ENCODE results near the gene APOF.
"Not testable (repeated sequence)": the region's sequence is repeated elsewhere in the genome, so short reads cannot be mapped to it uniquely, and the experiment has no call there.

The APOF gene

GRCh38 chr12:56373515-56373914 lies 10.9 kb upstream of the APOF start:
- no peak for DNase-seq (ENCODE audit: low read depth in 2 of 2)

DNA sequence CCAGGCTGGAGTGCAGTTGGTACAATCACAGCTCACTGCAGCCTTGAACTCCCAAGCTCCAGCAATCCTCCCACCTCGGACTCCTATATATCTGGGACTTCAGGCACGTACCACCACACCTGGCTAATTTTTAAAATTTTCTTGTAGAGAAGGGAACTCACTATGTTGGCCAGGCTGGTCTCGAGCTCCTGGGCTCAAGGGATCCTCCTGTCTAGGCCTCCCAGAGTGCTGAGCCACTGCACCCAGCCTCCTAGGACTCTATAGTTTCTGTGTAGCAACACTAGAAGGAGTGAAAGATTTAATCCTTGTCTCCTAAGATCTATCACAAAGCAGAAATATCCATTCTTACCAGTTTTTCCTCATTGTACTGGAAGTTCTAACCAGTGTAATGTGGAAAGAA lies 4.3 kb upstream of the APOF start:
- no peak for DNase-seq (ENCODE audit: low read depth in 2 of 2)

DNA sequence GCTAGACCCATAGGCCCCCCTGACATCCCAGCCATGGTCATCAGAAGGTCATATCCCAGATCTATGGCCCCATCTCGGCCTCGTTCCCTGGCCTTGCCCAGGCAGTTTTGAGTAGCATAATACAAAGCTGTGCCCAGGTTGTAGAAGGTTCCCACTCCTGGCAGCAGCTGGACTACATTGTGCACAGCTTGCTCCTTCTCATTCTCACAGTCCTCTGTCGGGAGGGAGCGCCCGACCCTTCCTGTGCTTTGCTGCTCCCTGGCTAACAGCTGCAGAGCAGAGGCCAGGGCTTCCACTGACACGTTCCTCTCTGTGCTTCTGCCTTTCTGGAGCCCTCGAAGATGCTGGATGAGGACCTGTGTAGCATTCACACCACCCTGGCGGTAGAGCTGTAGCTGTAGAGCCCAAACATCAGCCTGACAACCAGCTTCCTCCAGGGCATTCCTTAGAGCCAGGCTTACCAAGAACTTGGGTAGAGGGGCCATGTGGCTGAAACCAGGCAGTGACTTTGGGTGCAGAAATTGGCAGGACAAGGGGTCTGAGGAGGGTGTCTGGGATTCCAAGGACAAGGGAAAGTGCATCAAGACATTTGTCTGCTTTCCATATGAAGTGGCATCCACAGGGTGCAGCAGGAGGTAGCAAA lies 1.0 kb downstream of the APOF start:
- no peak for DNase-seq (ENCODE audit: low read depth in 2 of 2)

GRCh38 chr12:56359851-56360767 lies 2.5 kb downstream of the APOF start, which contains the start of gene STAT2:
STAT2 (minus strand) TSS chr12:56360107; CDS start chr12:56356571, 3,536 bp downstream.
- peak; percentile 97 to 98 for DNase-seq (ENCODE audit: low read depth in 2 of 2)

GRCh38 chr12:56358836-56359532 lies 3.7 kb downstream of the APOF start:
- DNase-seq (ENCODE audit: low read depth in 2 of 2) = no peak

DNA sequence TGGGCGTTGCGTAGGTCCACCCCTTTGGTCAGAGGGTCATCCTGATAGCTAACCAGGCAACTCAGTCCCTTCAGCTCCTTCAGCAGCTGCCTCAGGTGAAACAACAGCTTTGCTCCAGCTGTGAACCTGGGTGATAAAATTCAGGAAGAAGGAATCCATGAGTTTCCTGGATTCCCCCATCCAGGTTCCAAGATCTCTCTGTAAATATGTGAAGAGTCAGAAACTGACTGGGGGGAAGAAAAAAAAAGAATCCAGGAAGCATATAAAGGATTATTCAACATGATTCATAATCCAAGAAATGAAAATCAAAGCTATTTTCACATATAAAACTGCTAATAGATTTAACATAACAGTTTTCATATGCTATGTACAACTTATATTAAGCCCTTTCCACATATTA lies 11.3 kb downstream of the APOF start:
- DNase-seq (ENCODE audit: low read depth in 2 of 2) = no peak

DNA sequence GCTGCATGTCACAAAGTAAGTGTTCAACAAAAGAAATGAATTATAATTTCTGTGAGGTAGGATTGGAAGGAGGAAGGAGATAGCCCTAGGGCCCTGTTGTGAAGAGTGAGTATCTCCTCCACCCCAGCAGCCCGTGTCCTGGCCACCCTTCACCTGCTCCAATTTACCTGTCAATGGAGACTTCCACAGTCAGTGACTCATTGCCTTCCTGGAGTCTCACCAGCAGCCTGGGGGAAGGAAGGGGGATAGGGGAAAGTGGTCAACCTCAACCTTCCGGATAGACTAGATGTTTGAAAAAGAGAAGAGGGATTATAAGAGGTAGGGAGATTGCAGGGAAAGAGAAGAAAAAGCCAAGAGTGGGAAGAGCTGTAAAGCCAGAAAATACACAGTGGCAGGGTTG lies 12.0 kb downstream of the APOF start:
- DNase-seq (ENCODE audit: low read depth in 2 of 2) = no peak

- DNase-seq (ENCODE audit: low read depth in 2 of 2) = no peak
Measured at GRCh38 chr12:56348776-56349175, 13.9 kb downstream of the APOF start.

DNA sequence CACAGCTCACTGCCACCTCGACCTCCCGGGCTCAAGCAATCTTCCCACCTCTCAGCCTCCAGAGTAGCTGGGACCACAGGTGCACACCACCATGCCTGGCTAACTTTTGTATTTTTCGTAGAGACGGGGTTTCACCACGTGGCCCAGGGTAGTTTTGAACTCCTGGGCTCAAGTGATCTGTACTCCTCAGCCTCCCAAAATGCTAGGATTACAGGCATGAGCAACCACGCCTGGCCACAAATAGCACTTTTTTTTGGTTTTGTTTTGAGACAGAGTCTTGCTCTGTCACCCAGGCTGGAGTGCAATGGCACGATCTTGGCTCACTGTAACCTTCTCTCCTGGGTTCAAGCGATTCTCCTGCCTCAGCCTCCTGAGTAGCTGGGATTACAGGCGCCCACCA lies 15.4 kb downstream of the APOF start:
- not testable (repeated sequence) for DNase-seq (ENCODE audit: low read depth in 2 of 2)

DNA sequence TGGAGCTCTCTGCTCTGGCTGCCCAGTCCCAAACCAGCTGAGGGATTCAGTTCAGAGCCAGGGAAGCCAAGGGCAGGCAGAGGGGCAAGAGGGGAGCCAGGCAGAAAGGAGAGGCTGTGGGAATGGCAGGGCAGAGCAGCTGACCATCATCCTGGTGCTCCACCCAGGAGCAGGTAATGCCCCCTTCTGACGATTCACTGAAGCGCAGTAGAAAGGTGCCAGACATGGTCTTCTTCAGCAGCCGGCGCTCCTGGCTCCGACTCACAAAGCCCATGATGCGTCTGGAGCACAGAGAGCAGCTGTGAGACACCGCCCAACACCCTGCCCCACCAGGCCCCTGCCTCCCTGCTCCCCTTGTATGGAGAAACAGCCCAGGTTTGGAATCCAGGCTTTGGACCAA lies 16.0 kb downstream of the APOF start:
- no peak for DNase-seq (ENCODE audit: low read depth in 2 of 2)

DNA sequence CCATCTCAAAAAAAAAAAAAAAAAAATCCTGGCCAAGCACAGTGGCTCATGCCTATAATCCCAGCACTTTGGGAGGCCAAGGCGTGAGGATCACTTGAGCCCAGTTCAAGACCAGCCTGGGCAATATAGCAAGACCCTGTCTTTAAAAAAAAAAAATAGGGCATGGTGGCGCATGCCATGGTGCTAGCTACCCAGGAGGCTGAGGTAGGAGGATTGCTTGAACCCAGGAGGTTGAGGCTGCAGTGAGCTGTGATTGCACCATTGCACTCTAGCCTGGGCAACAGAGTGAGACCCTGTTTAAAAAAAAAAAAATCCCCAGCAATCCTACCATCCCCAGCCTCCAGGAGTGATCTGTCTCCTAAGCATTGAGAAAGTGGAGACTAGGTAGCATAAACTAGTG lies 20.4 kb downstream of the APOF start:
- DNase-seq (ENCODE audit: low read depth in 2 of 2) = not testable (repeated sequence)

GRCh38 chr12:56341616-56342015 lies 21.0 kb downstream of the APOF start:
- DNase-seq (ENCODE audit: low read depth in 2 of 2) = no peak

- no peak for DNase-seq (ENCODE audit: low read depth in 2 of 2)
Measured at GRCh38 chr12:56339158-56339422, 23.6 kb downstream of the APOF start.

DNA sequence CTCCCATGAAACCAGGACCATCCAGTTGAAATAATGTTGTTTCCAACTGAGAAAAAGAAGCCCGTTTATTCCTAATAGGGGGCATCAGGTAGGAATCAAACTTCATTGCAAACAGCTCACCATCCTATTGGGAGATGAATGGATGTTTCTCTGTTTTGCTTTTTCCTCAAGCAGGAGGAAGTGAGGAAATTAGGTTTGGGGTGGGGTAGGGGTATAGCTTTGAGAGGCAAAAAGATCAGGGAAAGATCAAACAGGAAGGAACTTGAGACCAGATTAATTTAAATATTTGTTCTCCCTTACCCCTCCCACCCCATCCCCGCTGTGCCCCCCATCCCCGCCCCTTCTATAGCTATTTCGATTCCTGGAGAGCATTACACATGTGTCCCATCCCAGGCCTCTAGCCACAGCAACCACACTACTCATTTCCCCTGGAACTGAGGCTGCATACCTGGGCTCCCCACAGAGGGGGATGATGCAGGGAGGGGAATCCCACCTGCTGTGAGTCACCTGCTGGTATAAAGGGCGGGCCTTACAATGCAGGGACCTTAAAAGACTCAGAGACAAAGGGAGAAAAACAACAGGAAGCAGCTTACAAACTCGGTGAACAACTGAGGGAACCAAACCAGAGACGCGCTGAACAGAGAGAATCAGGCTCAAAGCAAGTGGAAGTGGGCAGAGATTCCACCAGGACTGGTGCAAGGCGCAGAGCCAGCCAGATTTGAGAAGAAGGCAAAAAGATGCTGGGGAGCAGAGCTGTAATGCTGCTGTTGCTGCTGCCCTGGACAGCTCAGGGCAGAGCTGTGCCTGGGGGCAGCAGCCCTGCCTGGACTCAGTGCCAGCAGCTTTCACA lies 24.1 kb downstream of the APOF start, which contains the start of gene IL23A:
TSS of gene IL23A (plus strand) at position 577 of the 850 bp plus-strand sequence. CDS start at position 738, 161 bp downstream.
- DNase-seq (ENCODE audit: low read depth in 2 of 2) = peak; percentile 74 to 78

DNA sequence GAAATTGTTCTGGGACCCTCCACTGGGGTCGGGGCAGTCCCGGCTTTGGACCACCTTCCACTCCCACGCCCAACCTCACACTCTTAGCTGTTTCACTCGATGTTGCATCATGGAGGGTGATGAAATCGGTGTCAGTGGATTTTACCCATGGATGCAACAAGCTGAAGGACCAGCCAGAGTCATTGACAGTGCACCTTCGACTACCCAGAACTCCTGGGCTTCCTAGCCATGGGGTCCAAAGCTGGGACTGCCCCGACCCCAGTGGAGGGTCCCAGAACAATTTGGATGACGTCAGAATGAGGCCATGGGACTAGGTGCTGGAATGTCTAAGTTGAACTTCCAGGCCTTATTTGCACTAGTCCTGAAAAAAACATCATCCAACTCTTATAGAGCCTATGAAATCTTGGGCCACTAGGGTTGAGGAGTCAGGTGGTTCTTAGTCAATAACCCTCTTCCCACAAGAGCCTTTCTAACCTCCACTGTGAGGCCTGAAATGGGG lies 24.9 kb downstream of the APOF start:
- no peak for DNase-seq (ENCODE audit: low read depth in 2 of 2)

DNA sequence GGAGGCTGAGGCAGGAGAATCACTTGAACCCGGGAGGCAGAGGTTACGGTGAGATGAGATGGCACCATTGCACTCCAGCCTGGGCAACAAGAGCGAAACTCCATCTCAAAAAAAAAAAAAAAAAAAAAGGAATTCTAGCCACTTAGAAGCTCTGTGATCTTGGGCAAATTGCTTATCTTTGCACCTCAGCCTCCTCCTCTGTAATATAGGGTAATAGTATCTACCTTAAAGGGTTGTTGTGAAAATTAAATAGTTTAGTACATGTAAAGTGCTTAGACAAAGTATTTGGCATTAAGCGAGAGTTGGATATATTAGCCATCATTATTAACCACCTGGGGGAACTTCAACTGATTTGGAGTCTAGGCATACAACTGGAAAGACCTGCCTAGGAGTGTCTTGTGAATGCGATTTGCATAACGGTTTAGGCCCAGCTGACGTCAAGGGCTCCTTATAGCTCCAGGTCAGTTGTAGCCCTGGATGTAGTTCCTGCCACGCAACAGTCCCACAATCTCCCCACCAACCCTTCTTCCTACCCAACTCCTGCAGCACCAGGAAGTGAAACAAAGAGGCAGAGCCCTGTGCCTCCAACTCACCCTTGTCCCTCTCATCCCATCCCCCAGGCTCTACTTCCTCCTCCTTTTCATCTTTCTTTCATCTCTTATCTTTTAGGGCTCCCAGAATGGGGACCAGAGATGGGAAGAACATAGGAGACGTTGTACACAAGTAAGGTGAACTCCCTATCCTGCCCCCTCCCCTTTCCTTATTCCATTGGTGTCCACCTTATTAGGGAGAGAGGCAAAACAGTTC lies 26.1 kb downstream of the APOF start:
- DNase-seq (ENCODE audit: low read depth in 2 of 2) = no peak

- not testable (repeated sequence) for DNase-seq (ENCODE audit: low read depth in 2 of 2)
Measured at GRCh38 chr12:56335527-56335926, 27.1 kb downstream of the APOF start.

- DNase-seq (ENCODE audit: low read depth in 2 of 2) = no peak
Measured at GRCh38 chr12:56334490-56334793, 28.2 kb downstream of the APOF start.

DNA sequence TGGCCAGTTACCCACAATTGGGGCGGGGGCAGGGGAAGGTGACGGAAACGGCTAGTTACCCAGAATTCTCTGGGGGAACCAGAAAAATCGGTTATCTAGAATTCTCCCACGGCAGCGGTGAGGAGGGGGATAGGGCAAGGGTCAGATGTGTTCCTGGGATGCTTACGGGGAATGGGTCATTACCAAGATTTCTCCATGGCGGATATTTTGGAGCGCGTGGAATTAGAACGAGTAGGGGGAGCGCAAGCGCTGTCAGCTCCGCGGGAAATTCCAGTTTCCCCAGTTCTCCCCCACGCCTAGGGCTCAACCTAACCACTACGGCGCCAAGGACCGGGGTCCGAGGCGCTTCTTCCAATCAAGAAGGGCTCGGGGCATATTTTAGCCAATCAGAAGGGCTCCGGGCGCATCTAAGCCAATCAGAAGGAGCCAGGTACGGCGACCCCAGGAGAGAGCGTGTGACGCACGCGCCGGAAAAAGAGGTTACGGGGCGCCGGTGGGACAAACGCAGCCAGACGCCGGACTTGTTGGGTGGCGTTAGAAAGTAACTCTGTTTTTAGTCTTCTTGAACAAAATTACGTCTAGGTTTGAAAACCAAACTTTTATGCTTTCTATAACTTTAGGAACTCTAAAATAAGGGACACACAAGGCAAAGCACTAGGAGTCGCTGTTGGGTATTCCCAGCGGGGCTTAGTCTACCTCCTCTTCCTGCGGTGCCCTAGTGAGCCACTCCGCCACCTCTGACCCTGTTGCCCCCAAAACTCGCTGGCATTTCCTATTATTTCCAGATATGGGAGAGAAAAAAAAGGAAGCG lies 28.8 kb downstream of the APOF start, which contains the start of gene PAN2:
TSS of gene PAN2 (minus strand) at position 322 of the 811 bp plus-strand sequence. CDS start 906 bp downstream, outside the sequence.
- peak; percentile 84 to 85 for DNase-seq (ENCODE audit: low read depth in 2 of 2)

- no peak for DNase-seq (ENCODE audit: low read depth in 2 of 2)
Measured at GRCh38 chr12:56333197-56333678, 29.4 kb downstream of the APOF start.

All from activated CD4-positive, alpha-beta T cell treated with anti-CD3 and anti-CD28 coated beads for 24 hours (primary cell).